Colonic mucosa (tissue), 4 donors: ENCODE results near the gene PIK3R1. TPM values are rescaled to one million over a fixed set of nuclear protein-coding genes. Genes with fewer than 3 reads are reported as not detected.

Experiments
- DNase-seq: peaks from one replicate; pipeline ENCODE4 v3.0.0-alpha.2; 2020
- H3K27ac ChIP-seq: fragments of 200-600 bp; one replicate; pipeline ENCODE4 v1.8.0; 2021
- H3K27me3 ChIP-seq: fragments of 200-600 bp; one replicate; pipeline ENCODE4 v1.8.0; 2021
- H3K36me3 ChIP-seq: fragments of 200-600 bp; one replicate; pipeline ENCODE4 v1.8.0; 2021
- H3K4me1 ChIP-seq: fragments of 200-600 bp; one replicate; pipeline ENCODE4 v1.8.0; 2021; ENCODE audit warnings: mild to moderate bottlenecking
- H3K4me3 ChIP-seq: fragments of 200-600 bp; one replicate; pipeline ENCODE4 v1.8.0; 2021
- H3K9ac ChIP-seq, 2 donors: one replicate each; pipeline ENCODE4 v1.7.0; 2013; ENCODE audit warnings: control low read depth in 2 of 2, low read depth in 2 of 2, low read length in 2 of 2
- H3K9me3 ChIP-seq: fragments of 200-600 bp; one replicate; pipeline ENCODE4 v1.8.0; 2021
- intact Hi-C: fragments of 100-400 bp; cut with DNase I; formaldehyde crosslinking; loops from one replicate; pipeline ENCODE4 v1.14.1; 2022
- total RNA-seq, 2 donors: library from RNA; stranded (reverse); fragmentation: NEBNext Ultra II Directional in 1 of 2; extraction: Animal tissue kit (Norgen Biotek cat#: 25700) in 1 of 2; gene quantifications; one replicate each; pipeline ENCODE4 v1.2.1, GENCODE V29; 2021
- TF ChIP-seq, protein P1 (sequence below): fragments of 200-600 bp; IDR thresholded peaks from one replicate; pipeline ENCODE4 v1.8.0; 2022; ENCODE audit warnings: antibody characterized with exemption, mild to moderate bottlenecking
- donor health status: healthy.
- donor health status: DM: no; HTN: no; CAD: no.
- donor health status: DM: no; HTN: no; CAD: no.

Gene PIK3R1
- total RNA-seq, 2 donors from 2014 or later: 42.9 to 58.1 TPM

DNA sequence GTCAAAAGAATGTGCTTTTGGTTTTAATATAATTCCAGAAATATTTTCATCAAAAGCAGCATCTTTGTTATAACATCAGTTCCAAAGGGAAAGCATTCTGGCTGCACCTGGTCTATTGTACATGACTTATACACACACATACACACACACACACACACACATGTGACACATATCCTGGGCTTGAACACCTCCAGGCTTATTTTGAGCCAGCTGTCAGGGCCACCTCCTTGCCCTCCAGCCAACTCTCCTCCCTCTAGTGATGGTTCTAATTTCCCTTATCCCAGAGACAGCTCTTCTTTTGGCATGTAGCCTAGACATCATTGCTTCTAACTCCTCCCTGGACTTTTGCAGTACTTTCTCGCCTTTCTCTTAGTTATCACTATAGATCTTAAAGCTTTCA, 115.0 kb downstream of the PIK3R1 start:
- no peaks in the 10 kb centered on the region for H3K36me3 ChIP-seq
- no peaks in the 10 kb centered on the region for H3K4me1 ChIP-seq
- no peak overlapping the region for H3K4me3 ChIP-seq
- TF ChIP-seq, protein P1, sequence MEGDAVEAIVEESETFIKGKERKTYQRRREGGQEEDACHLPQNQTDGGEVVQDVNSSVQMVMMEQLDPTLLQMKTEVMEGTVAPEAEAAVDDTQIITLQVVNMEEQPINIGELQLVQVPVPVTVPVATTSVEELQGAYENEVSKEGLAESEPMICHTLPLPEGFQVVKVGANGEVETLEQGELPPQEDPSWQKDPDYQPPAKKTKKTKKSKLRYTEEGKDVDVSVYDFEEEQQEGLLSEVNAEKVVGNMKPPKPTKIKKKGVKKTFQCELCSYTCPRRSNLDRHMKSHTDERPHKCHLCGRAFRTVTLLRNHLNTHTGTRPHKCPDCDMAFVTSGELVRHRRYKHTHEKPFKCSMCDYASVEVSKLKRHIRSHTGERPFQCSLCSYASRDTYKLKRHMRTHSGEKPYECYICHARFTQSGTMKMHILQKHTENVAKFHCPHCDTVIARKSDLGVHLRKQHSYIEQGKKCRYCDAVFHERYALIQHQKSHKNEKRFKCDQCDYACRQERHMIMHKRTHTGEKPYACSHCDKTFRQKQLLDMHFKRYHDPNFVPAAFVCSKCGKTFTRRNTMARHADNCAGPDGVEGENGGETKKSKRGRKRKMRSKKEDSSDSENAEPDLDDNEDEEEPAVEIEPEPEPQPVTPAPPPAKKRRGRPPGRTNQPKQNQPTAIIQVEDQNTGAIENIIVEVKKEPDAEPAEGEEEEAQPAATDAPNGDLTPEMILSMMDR: no peak
- no peak overlapping the region for H3K9ac ChIP-seq
- intact Hi-C loops: no loop called here
- H3K27me3 ChIP-seq: no peaks in the 10 kb centered on the region
- DNase-seq: no peak
- H3K9me3 ChIP-seq: no peaks in the 10 kb centered on the region
- no peak overlapping the region for H3K27ac ChIP-seq

DNA sequence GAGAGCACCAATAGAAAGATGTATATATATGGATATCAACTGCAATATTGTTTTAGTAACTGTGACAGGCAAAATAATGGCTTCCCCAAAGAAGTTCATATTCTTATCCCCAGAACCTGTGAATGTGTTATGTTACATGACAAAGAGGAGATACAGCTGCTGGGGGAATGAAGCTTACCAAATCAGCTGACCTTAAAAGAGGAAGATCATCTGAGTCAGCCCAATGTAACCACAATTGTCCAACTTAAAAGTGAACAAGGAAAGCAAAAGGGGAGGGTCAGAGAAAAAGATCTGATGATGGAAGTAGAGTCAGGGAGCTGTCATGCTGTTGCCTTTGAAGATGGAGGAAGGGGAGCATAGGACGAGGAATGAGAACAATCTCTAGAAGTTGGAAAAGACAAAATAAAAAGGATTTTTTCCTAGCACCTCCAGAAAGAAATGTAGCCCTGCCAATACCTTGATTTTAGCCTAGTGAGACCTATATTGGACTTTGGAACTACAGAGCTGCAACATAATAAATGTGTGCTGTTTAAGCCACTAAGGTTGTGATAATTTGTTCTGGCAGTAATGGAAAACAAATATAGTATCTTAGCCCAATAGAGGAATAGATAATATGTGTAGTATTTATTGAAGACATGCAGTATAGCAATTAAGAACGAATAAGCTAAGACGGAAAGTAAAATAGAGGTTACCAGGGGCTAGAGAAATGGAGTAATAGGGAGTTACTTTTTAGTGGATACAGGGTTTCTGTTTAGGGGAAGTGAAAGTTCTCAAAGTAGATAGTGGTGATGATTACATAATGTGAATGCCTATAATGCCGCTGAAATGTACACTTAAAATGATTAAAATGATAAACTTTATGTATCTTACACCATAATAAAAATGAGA, 115.9 kb downstream of the PIK3R1 start:
- no peaks in the 10 kb centered on the region for H3K27me3 ChIP-seq
- H3K9me3 ChIP-seq: no peaks in the 10 kb centered on the region
- DNase-seq: no peak
- TF ChIP-seq, protein P1: no peak
- H3K27ac ChIP-seq: no peak overlapping the region
- intact Hi-C loops: no loop called here
- H3K9ac ChIP-seq: no peak overlapping the region
- no peaks in the 10 kb centered on the region for H3K36me3 ChIP-seq
- no peak overlapping the region for H3K4me3 ChIP-seq
- no peaks in the 10 kb centered on the region for H3K4me1 ChIP-seq

DNA sequence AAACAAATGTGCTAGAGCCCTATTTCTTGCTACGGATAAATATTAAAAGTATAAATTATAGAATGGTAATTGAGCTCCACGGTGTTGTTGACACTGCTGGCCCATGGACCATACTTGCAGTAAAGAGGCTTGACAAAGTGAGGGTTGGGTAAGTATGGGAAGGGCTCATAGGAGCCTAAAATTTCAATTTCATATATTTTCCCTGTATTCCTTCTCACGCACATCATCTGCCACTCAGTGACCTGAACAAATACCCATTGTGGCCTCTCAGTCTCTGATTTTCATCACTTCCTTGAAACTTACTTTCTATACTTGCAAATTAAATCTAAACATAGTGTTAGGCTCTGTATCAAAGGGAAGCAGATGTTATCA, 116.5 kb downstream of the PIK3R1 start:
- Histone ChIP-seq H3K27me3 (no peaks in the 10 kb centered on the region), H3K27ac (no peak overlapping the region), H3K9me3 (no peaks in the 10 kb centered on the region), H3K9ac (no peak overlapping the region), H3K4me1 (no peaks in the 10 kb centered on the region), H3K36me3 (no peaks in the 10 kb centered on the region), H3K4me3 (no peak overlapping the region)
- intact Hi-C loops: no loop called here
- TF ChIP-seq, protein P1: no peak
- DNase-seq: no peak

DNA sequence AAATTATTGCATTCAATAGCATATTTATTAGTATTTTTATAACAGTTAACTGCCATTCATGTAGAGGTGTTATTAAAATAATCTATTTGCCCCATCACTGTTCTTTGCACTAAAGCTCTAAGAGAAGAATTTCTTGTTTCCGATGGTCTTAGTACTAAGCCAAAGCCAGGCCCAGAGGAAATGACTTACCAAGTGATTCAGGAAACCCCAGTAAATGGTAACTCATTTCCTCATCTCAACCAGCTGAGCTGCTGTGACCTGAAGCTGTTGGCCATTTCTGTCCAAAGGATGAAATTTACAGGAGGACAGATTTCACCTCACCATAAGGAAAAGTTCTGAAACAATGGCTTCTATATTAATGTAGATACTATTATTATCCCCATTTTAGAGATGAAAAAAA, 117.0 kb downstream of the PIK3R1 start:
- Histone ChIP-seq H3K4me1 (no peaks in the 10 kb centered on the region), H3K9ac (no peak overlapping the region), H3K36me3 (no peaks in the 10 kb centered on the region), H3K4me3 (no peak overlapping the region), H3K9me3 (no peaks in the 10 kb centered on the region), H3K27me3 (no peaks in the 10 kb centered on the region), H3K27ac (no peak overlapping the region)
- intact Hi-C loops: no loop called here
- TF ChIP-seq, protein P1: no peak
- no peak for DNase-seq

DNA sequence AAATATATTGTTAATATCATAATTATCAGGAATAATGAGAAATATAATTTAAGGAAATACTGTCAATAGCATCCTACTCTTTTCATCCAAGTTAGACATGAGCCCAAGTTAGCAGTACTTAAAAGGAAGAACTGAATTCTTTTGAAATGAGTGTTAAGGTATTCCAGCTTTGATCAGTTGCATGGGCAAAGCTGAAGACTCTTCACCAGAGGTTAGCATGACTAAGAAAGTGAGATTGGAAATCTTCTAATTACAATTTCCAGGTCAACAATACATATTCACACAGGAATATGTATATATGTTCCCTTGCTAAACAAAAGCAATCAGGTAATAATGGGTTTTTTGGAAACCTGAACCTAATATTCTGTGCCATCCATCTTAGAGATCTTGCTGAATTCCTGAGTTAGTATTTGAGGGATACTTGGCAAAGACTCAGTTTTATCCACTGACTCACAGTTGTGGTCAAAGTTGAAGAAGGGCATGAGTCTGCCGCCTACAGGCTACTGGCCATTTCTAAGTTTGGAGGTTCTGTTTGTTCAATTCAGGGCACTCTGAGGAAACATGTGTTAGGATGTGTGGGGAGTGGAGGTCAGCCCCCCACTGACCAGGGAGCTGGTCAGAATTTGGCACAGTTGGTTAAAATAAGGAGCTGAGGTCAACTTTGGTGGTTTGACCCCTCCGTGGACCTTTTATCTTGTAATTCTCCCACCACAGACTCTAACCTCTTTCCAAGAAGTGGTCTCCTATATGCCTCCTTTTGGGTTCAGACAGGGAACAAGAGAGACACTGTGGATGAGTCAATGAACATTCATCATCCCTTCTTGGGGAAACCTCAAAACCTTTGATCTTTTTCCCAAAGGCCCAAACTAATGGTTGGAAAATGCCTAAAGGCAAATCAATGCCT, 118.3 kb downstream of the PIK3R1 start:
- Histone ChIP-seq H3K9ac (no peak overlapping the region), H3K4me3 (no peak overlapping the region), H3K36me3 (no peaks in the 10 kb centered on the region), H3K27ac (no peak overlapping the region), H3K4me1 (no peaks in the 10 kb centered on the region), H3K27me3 (no peaks in the 10 kb centered on the region), H3K9me3 (no peaks in the 10 kb centered on the region)
- TF ChIP-seq, protein P1: no peak
- no peak for DNase-seq
- intact Hi-C loops: no loop called here
